GM03348 (cell line): ENCODE measurements around the gene DNAJB4.
"Not testable (repeated sequence)": the region's sequence is repeated elsewhere in the genome, so short reads cannot be mapped to it uniquely, and the experiment has no call there.

Experiments
- DNase-seq: peaks from one replicate; pipeline ENCODE4 v3.0.0; 2012; ENCODE audit warnings: low spot score

DNAJB4 gene

DNA sequence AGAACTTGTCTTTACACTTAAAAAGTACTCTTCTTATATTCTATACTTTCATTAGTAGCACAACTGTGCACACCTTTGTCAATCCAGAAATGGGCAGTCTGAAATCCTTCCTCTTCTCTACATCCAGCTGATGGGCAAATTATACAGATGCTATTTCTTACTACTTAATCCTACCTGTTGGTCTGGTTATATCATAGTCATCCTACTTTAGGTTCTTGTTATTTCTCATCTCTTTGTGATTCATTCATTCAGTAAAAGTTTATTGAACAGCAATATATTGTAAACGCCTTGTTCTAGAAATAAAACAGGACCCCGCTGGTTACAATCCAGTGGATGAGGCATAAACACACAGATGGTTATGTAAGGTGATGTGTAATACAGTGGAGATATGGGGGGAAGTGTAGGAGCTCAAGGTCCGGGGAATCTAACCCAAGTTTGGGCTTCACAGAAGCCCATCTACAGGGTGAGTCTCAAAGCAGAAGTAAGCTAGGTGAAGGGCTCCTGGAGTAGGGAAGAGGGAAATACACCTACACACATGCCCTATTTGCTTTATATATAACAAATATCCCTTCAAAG is 14.0 kb upstream of the DNAJB4 start:
- no peak for DNase-seq

- no peak for DNase-seq
Measured at GRCh38 chr1:77991638-77992037, 13.1 kb upstream of the DNAJB4 start.

DNA sequence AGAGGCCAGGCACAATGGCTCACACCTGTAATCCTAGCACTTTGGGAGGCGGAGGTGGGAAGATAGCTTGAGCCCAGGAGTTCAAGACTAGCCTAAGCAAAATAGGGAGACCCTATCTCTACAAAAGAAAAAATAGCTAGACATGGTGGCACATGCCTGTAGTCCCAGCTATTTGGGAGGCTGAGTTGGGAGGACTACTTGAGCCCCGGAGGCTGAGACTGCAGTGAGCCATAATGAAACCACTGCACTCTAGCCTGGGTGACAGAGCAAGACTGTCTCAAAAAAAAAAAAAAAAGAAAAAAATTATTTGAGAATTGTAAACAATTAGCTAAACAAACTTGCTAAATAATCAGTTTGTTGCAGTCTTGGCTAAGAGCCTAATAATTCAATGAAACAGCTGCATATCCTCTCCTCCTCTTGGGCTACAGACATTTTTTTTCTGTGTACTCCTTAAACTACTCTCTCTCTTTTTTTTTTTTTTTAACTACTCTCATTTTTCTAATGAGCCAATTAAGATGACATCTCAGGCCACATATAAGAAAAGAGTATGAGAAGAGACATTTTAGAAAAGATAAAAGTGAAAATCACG is 10.5 kb upstream of the DNAJB4 start:
- no peak for DNase-seq

GRCh38 chr1:77996734-77997133 is 8.0 kb upstream of the DNAJB4 start:
- DNase-seq: no peak

- DNase-seq: not testable (repeated sequence)
Measured at GRCh38 chr1:78000536-78000935, 4.2 kb upstream of the DNAJB4 start.

DNA sequence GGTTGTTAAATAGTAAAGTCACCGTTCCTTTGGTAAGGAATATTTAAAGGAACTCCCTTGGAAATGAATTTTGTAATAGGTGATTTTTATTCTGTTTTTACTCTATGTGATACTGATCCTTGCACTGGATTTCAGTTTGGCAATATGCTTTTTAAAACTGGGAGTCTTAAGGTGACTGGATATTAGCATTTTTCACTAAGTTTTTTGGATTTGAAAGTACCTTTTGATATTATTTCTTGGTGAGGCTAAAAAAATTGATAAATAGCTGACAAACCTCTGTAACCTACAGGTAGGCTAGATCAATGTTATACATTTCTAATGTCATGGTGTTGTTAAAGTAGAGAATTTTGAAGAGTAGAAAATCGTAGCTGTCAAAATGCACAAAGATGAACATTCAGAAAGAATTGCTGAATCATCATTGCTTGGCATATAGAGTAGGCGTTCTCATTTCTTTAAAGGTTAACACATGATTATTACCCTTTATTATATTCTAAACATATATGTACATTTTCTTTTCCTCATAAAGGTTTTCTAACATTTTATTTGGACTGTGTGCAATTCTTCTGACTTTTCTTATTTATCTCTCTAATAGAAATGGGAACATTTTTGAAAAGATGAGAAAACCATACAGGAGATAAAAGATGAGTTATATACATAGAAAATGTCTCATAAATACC is 1.5 kb upstream of the DNAJB4 start:
- DNase-seq: no peak

DNA sequence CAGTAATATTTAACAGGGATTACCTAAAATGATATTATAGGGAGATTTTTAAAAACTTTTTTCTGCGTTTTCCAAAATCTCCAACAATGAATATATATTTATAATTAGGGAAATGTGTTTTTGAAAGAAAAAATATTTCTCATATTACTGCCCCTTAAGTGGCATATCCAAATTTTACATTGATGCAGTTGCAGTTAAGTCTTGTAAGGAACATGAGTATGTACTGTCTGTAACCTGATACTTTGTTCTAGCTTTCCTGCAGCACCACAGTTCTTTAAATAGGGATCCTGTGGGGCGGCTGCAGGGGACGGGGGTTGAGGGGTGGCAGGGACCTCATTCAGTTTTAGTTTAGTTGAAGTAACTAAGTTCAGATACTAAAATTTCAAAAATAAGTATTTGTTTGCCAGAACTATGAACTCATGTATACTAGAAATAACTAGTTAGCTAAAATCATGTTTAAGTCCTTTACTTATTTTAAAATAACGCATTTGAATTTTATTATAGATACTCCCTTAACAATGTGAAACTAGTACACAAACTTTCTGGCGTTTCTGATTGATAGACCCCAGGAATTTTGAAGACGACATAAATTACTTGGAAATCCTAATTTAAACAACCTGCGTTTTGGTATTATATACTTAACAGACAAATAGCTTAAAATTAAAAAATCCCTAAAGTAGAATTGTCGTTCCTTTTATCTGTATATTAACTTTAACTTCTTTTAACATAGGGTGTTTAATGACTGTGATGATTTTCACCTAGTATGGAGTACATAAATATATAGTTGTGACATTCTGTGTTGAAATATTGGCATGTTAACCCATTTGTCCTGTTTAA is 639 bp upstream of the DNAJB4 start:
- peak; percentile 51 for DNase-seq

- no peak for DNase-seq
Measured at GRCh38 chr1:78005448-78005722, 646 bp downstream of the DNAJB4 start.

DNA sequence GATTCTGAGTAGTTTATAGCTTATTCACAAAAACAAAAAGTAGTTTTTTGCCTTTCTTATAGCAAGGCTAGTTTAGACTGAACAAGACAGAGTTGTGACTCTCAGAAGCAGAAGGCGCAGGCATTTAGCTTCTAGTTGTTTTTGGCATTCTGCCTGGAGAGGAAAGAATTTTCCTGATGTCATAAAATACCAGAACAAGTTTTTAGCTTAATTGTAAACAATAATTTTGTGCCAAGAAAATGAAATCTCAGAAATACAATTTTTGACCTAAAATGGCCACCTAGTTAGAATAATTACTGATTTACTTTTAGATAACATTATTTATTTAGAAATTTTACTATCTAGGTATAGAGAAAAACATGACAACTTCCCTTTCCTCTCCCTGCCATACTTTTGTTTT is 1.0 kb downstream of the DNAJB4 start:
- DNase-seq: peak; percentile 43

DNA sequence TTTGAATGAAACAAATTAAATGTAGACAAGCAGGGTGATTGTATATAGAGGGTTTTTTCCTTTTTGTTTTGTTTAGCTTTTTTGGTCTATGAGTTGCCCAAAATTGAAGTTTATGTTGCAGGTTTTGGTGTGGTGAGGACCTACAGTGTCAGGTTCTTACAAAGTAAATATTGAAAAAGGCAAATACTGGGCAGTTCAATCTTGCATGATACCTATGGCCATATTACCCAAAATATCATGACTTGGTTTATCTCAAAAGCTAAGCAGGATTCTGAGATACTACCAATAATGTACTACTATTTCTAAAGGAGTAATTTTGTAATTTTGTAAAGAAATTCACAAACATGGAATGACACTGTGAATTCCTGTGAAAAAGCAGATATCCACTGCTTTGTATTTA is 1.8 kb downstream of the DNAJB4 start:
- no peak for DNase-seq

GRCh38 chr1:78007677-78008341 is 3.1 kb downstream of the DNAJB4 start:
- DNase-seq: no peak

DNA sequence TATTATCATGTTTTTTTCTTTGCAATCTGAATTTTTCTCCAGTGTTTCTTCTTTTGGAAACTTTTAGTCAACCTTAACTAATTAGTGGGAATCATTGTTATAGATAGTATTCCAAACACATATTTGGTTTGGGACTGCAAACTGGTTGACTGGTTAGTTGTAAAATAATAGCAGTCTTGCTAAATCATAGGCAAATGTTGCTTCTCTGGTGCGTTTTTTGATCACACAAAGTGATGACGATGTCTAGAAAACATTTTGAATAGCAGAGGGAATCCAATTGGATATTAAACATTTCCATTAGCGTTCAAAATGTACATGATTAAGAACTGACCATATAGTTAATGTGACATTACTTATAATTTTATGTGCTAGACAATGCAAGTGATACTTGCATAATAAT is 4.5 kb downstream of the DNAJB4 start:
- no peak for DNase-seq

DNA sequence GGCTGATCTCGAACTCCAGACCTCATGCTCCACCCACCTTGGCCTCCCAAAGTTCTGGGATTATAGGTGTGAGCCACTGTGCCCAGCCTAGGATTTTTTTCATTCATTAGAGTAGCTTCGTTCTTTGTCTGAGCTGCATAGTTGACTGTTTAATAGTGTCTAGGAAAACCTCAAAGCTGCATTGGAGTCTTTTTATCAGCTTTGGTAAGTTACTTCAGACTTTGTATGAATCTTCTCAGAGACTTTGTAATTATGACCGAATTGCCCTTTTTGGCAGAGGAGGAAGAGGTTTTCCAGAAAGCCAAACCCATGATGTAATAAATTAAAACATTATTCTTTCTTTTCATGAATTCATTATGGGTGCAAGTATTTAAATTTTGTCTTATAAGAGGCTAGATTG is 5.1 kb downstream of the DNAJB4 start:
- peak; percentile 16 for DNase-seq

DNA sequence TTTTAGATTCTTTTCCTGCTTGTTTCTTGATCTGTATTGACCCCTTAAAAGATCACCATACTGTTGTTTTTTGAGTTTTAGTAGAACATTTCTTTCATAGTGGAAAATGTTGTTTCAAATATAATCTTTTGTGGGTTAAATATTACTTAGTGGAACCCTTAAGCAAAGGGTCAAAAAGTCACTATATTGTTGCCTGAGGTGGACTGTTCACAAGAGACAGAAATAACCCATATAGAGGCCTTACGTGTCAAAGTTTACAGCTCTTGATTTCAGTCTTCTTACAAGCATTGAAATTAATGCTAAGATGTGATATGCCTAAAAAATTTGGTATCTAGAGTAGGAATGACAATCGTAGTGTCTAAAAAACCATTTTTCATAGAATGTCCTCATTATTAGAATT is 6.3 kb downstream of the DNAJB4 start:
- no peak for DNase-seq

DNA sequence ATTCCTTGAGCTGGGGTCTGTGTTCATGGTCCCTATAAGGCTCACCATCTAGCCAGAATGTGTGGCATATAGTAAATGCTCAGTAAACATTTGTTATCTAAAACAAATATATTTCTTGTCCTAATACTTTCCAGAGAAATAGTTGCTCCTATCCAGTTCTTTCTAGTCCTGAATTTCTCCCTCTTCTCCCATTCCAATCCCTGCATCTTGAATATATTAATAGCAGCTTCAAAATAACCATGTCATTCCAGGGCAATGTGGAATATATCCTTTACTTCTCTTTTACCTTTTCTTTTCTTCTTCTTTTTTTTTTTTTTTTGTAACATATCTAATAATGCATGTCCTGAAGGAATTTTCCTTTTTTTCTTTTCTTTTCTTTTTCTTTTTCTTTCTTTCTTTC is 10.4 kb downstream of the DNAJB4 start:
- no peak for DNase-seq

GRCh38 chr1:78019024-78019423 is 14.3 kb downstream of the DNAJB4 start:
- no peak for DNase-seq

DNA sequence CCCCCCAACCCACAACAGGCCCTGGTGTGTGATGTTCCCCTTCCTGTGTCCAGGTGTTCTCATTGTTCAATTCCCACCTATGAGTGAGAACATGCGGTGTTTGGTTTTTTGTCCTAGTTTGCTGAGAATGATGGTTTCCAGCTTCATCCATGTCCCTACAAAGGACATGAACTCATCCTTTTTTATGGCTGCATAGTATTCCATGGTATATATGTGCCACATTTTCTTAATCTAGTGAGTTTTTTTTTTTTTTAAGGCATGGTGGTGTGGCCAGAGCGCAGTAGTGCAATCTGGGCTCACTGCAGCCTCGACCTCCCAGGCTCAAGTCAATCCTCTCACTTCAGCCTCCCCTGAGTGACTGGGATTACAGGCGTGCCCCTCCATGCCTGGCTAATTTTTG is 16.4 kb downstream of the DNAJB4 start:
- DNase-seq: not testable (repeated sequence)

GRCh38 chr1:78029793-78030192 is 25.1 kb downstream of the DNAJB4 start:
- DNase-seq: no peak

- DNase-seq: no peak
Measured at GRCh38 chr1:78032996-78033796, 28.5 kb downstream of the DNAJB4 start.

GRCh38 chr1:78033797-78034172 is 29.0 kb downstream of the DNAJB4 start:
- no peak for DNase-seq

DNA sequence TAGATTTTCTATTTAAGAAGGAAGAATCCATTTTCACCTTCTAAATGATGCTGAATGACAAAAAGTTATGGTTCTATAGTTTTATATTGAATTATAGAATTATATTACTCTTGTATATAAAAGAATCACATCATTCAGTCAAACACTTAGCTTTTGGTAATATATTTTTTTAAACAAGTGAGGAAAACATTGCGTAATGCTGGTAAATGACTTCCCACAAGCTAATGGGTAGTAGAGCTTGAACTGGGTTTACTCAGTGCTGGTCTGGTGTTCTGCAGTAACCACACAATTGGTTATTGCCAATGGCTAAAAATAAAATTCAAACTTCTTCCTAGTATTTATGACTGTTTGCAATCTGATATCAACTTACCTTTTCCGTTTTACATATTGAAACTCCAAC is 30.4 kb downstream of the DNAJB4 start:
- DNase-seq: peak; percentile 25

DNA sequence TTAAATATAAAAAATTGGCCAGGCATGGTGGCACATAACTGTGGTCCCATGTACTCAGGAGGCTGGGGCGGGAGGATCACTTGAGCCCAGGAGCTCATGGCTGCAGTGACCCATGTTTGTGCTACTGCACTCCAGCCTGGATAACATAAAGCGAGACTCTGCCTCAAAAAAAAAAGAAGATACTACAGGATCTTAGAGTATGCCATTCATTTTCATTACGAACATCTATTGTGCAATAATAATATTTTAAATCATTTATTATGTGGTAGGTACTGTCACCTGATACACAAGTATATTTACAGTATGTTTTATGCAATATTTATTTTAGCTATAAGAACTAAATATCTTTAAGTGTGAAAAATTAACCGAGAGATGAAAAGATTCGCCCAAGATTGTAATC is 31.7 kb downstream of the DNAJB4 start:
- no peak for DNase-seq
